Pancreas (tissue), 10 donors: ENCODE measurements around the gene DEDD. TPM values are rescaled to one million over a fixed set of nuclear protein-coding genes. Genes with fewer than 3 reads are reported as not detected.

ENCODE experiments used
- ATAC-seq, 4 donors: fragments of 200-7000 bp; cut with Tn5 transposase; one replicate each; pipeline versions ENCODE4 v1.8.0 to v1.9.1; 2020; ENCODE audit warnings: mild to moderate bottlenecking in 4 of 4, moderate library complexity in 4 of 4
- DNase-seq, 6 donors: peaks; one replicate each; pipeline ENCODE4 v3.0.0-alpha.2; 2020
- FAIRE-seq: peaks from 2 replicates; lab custom pipeline; 2012; peaks lifted over from hg19 to GRCh38; lab: Jason Lieb, UNC
- H3K27ac ChIP-seq, 4 donors: fragments of 200-600 bp; sonication (generic); 1 replicate in 3 of 4; 2 replicates in 1 of 4; pipeline versions ENCODE4 v1.5.0 to v1.8.0; 2020
- H3K27me3 ChIP-seq, 4 donors: fragments of 200-600 bp; one replicate each; pipeline ENCODE4 v1.8.0; 2021
- H3K36me3 ChIP-seq, 3 donors: fragments of 200-600 bp; sonication (generic) in 1 of 3; one replicate each; pipeline versions ENCODE4 v1.5.0 to v1.8.0; 2020 to 2021
- H3K4me1 ChIP-seq, 3 donors: fragments of 200-600 bp; one replicate each; pipeline ENCODE4 v1.8.0; 2021
- H3K4me3 ChIP-seq, 4 donors: fragments of 200-600 bp; sonication (generic) in 2 of 4; one replicate each; pipeline versions ENCODE4 v1.5.0 to v1.8.0; 2020 to 2021
- H3K9me3 ChIP-seq, 4 donors: fragments of 200-600 bp; one replicate each; pipeline ENCODE4 v1.8.0; 2021
- WGBS, 2 donors: extraction: QIAGEN DNeasy Blood & Tissue Kit; methylation state at CpG; one replicate each; pipeline ENCODE4 v1.1.7; 2013; 5-methylcytosine and 5-hydroxymethylcytosine counted together
- intact Hi-C, 3 donors: fragments of 100-400 bp; cut with DNase I; formaldehyde crosslinking; loops; one replicate each; pipeline versions ENCODE4 v1.11.1 to v1.14.2; 2022
- polyA plus RNA-seq, 2 donors: library from polyadenylated mRNA; stranded (reverse); fragments of 200-250 nt; gene quantifications; one replicate each; pipeline ENCODE4 v1.2.3, GENCODE V29; 2013
- total RNA-seq, 6 donors: library from RNA; stranded (reverse); fragmentation: NEBNext Ultra II Directional in 4 of 6; extraction: Animal tissue kit (Norgen Biotek cat#: 25700) in 4 of 6; gene quantifications; one replicate each; pipeline versions ENCODE4 v1.2.1 to v1.2.4, GENCODE V29; 2021 to 2023
- TF ChIP-seq, protein P1 (sequence below), 4 donors: fragments of 200-600 bp; sonication (generic) in 3 of 4; IDR thresholded peaks; one replicate each; pipeline versions ENCODE4 v1.5.0 to v1.8.0; 2021; ENCODE audit warnings: antibody characterized with exemption in 4 of 4
- donor health status: healthy with polysubstance abuse.
- donor health status: DM: no; HTN: no; CAD: no; lungs with moderate emphysema.
- donor health status: DM: no; HTN: no; CAD: no.
- donor health status: control.
- donor health status: control.
- donor health status: Bipolar disorder and iron deficiency.
- donor health status: DM: yes; HTN: yes; CAD: no.
- donor health status: DM: no; HTN: no; CAD: no.
- donor health status: DM: no; HTN: no; CAD: no.
- donor health status: DM: yes; HTN: yes; CAD: no.

The DEDD gene
- total and polyA plus RNA-seq, 8 donors, result 11.1 to 20.8 (median 15.6) TPM

DNA sequence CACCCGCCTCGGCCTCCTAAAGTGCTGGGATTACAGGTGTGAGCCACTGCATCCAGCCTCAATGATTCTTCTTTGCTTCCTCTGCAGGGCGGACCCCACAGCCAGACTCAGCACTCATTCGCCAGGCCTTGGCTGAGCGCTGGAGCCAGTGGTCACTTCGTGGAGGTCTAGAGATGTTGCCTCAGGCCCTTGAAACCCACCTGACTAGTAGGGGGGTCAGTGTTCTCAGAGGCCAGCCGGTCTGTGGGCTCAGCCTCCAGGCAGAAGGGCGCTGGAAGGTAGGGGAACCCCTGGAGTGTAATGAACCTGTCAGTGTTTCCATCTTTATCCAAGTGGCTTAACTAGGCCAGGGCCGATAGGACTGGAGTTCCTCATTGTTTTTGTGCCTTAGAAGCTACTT, 36.4 kb upstream of the DEDD start:
- TF ChIP-seq, protein P1, sequence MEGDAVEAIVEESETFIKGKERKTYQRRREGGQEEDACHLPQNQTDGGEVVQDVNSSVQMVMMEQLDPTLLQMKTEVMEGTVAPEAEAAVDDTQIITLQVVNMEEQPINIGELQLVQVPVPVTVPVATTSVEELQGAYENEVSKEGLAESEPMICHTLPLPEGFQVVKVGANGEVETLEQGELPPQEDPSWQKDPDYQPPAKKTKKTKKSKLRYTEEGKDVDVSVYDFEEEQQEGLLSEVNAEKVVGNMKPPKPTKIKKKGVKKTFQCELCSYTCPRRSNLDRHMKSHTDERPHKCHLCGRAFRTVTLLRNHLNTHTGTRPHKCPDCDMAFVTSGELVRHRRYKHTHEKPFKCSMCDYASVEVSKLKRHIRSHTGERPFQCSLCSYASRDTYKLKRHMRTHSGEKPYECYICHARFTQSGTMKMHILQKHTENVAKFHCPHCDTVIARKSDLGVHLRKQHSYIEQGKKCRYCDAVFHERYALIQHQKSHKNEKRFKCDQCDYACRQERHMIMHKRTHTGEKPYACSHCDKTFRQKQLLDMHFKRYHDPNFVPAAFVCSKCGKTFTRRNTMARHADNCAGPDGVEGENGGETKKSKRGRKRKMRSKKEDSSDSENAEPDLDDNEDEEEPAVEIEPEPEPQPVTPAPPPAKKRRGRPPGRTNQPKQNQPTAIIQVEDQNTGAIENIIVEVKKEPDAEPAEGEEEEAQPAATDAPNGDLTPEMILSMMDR (IDR thresholded peaks at IDR 0.05), result no peak
- ATAC-seq (no peak), DNase-seq (peak in 1 of 6 donors; percentile 45), FAIRE-seq (no peak)
- H3K27ac ChIP-seq, result no peak overlapping the region
- no peaks in the 10 kb centered on the region for H3K9me3 ChIP-seq
- WGBS, 2 donors, result 88 to 94% methylated on average over 9 of the region's 9 CpGs
- no peaks in the 10 kb centered on the region for H3K27me3 ChIP-seq
- H3K36me3 ChIP-seq, result peaks cover 0 to 24% (median 7%) of the 10 kb centered on the region in 3 donors
- intact Hi-C loops, result no loop called here
- H3K4me1 ChIP-seq, result peaks cover 0 to 5% (median 0%) of the 10 kb centered on the region in 3 donors
- H3K4me3 ChIP-seq, result no peak overlapping the region

DNA sequence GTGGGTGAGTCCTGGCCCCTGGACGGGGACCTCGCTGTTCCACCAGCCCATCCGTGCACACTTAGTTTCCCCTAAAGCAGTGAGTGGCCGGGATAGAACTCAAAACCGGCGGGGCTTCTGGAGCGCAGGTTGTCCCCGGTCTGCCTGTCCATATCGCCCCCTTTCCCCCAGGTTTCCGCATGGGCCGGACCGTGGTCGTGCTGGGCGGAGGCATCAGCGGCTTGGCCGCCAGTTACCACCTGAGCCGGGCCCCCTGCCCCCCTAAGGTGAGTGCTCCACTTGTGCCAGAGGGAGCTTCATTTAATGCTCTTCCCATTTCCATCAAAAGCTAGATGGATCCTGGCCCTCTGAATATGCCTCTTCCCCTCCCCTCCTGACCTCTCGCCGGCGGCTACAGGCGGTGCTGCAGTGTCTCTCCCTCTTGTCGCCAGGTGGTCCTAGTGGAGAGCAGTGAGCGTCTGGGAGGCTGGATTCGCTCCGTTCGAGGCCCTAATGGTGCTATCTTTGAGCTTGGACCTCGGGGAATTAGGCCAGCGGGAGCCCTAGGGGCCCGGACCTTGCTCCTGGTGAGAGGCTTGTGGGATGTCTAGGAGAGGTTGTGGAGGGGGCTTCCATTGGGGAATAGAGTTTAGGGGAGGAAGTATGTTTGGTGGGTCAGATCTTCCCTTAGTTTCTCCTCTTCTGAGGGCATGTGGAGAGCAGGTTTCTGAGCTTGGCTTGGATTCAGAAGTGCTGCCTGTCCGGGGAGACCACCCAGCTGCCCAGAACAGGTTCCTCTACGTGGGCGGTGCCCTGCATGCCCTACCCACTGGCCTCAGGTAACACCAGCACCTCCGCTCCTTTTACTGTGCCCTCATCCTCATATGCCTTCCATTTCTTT, 34.4 kb upstream of the DEDD start:
- no peaks in the 10 kb centered on the region for H3K9me3 ChIP-seq
- H3K27me3 ChIP-seq, result no peaks in the 10 kb centered on the region
- peak in 2 of 4 donors; percentile 0 to 3 for ATAC-seq
- DNase-seq, result peak in 2 of 6 donors; percentile 52 to 66
- peaks cover 0 to 5% (median 0%) of the 10 kb centered on the region in 3 donors for H3K4me1 ChIP-seq
- TF ChIP-seq, protein P1 (IDR thresholded peaks at IDR 0.05), result no peak
- intact Hi-C loops, result no loop called here
- no peak for FAIRE-seq
- H3K36me3 ChIP-seq, result peaks cover 0 to 7% (median 5%) of the 10 kb centered on the region in 3 donors
- 4 to 6% methylated on average over 30 to 33 of the region's 33 CpGs for WGBS, 2 donors
- peak overlapping the region; percentile 49 to 73 (median 58) for H3K4me3 ChIP-seq
- H3K27ac ChIP-seq, result peak overlapping the region; percentile 67 to 92 (median 80)

GRCh38 chr1:161165742-161166668, 33.5 kb upstream of the DEDD start, which contains the start of gene PPOX:
Gene PPOX, plus strand, starts transcription at chr1:161166426. Its CDS starts 422 bp downstream, at chr1:161166848.
- Histone ChIP-seq H3K4me1 (peaks cover 0 to 5% (median 2%) of the 10 kb centered on the region in 3 donors), H3K27me3 (no peaks in the 10 kb centered on the region), H3K4me3 (peak within 1 kb of the TSS; percentile 49 to 73 (median 58)), H3K9me3 (no peaks in the 10 kb centered on the region), H3K36me3 (no peaks in the 10 kb centered on the region), H3K27ac (peak within 1 kb of the TSS; percentile 67 to 92 (median 80))
- TF ChIP-seq, protein P1 (IDR thresholded peaks at IDR 0.05), result peak in 1 of 4 donors; percentile 10
- WGBS, 2 donors, result 0% methylated on average over 54 of the region's 54 CpGs
- ATAC-seq (peak; percentile 92 to 97 (median 94)), FAIRE-seq (peak; percentile 86), DNase-seq (peak; percentile 90 to 98 (median 96))
- intact Hi-C loops, result no loop called here

DNA sequence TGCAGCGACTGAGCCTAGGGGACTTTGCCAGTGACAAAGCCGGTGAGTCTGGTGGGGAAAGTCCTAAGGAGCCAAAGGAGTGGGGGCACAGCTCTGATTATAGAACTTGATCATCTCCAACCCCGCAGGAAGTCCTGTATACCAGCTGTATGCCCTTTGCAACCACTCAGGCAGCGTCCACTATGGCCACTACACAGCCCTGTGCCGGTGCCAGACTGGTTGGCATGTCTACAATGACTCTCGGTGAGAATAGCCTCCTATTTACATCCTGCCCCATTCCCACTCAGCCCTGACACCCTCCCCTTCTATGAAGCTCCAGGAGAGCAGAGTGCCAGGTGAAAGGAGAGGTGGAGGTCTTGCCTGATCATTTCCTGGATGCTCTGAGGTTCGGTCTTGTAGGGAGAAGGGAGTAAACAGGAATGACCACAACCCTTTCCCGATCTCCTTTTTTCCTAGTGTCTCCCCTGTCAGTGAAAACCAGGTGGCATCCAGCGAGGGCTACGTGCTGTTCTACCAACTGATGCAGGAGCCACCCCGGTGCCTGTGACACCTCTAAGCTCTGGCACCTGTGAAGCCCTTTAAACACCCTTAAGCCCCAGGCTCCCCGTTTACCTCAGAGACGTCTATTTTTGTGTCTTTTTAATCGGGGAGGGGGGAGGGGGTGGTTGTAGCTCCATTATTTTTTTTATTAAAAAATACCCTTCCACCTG, 32.6 kb upstream of the DEDD start:
- DNase-seq (no peak), ATAC-seq (no peak), FAIRE-seq (no peak)
- Histone ChIP-seq H3K4me3 (peak overlapping the region in 3 of 4 donors; percentile 56 to 73 (median 59)), H3K27ac (peak overlapping the region; percentile 67 to 92 (median 80)), H3K9me3 (no peaks in the 10 kb centered on the region), H3K36me3 (no peaks in the 10 kb centered on the region), H3K27me3 (no peaks in the 10 kb centered on the region), H3K4me1 (peaks cover 0 to 8% (median 7%) of the 10 kb centered on the region in 3 donors)
- TF ChIP-seq, protein P1 (IDR thresholded peaks at IDR 0.05), result no peak
- 49 to 57% methylated on average over 14 of the region's 14 CpGs for WGBS, 2 donors
- intact Hi-C loops, result no loop called here
